GM19035 (cell line): ENCODE measurements around the gene POC1B.

Source experiments
- ATAC-seq: cut with Tn5 transposase; IDR thresholded peaks from one replicate; pipeline ENCODE4 v1.9.1; 2021; ENCODE audit not compliant: unreplicated experiment

The POC1B gene

DNA sequence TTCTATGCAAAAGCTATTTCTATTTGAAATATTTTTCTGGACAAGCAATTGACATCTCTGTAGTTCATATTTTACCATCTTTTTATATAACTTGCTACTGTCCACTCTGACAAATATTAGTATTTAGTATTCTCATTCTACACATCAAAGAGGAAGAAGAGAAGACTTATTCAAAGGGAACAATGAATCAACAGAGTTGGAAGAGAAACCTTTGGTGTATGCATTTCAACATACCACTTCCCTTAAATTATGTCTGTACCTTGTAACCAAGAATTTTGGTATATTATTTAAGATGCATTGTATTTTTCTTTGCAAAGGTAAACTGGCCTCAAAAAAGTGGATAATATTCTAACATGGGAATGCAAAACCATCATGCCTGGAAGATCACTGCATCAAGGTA, 101.5 kb downstream of the POC1B start:
- no peak for ATAC-seq

DNA sequence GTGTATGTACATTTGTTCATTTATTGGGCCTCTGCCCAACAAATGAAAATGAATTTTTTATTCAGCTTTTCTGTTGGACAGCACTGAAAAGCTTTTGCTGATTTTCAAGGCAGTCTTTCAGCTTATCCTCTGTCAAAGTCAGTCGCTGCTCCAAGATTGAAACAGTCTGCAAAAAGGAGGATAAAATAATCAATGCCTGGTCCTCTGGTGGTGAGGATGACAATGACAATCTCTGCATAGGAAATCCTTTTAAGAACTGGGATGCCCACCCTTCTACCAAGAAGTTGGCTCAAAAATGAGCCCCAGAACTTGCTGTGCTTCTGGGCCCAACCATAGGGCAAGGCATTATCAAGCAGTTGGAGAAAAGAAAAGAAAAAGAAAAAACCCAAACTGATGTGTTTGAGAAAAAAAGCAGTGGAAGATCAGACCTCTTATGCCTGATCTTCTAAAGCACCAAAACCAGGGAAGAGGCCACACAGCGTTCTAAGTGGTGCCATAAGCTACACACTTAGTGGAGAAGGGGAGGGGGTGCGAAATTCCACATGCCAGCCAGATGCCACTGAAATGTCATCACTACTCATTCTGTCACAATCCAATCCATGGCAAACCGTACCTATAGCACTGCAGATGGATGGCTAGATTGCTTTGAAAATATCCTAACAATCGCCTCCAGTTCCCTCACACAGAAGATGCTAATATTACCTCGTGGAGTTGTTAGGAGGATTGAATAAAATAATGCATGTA, 104.6 kb downstream of the POC1B start:
- no peak for ATAC-seq

DNA sequence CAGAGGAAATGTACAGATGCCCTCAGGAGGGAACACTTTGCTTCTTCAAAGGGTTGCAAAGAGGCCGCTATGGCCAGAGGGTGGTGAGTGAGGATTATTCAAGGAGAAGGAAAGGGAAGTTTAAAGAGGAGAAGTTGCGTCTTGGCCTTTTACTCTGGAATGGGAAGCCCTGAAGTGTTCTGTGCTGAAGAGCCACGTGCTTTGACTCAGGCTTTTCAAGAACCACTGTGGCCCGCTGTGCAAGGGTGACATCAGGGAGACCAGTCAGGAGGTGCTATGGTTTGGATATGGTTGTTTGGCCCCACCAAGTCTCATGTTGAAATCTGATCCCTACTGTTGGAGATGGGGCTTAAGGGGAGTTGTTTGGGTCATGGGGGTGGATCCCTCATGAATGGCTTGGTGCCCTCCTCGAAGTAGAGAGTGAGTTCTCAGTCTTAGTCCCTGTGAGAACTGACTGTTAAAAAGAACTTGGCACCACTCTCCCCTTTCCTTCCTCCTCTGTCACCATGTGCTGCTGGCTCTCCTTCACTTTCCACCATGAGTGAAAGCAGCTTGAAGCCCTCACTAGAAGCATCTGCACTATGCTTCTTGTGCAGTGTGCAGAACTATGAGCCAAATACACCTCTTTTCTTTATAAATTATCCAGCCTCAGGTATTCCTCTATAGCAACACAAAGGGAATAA, 107.5 kb downstream of the POC1B start:
- no peak for ATAC-seq

DNA sequence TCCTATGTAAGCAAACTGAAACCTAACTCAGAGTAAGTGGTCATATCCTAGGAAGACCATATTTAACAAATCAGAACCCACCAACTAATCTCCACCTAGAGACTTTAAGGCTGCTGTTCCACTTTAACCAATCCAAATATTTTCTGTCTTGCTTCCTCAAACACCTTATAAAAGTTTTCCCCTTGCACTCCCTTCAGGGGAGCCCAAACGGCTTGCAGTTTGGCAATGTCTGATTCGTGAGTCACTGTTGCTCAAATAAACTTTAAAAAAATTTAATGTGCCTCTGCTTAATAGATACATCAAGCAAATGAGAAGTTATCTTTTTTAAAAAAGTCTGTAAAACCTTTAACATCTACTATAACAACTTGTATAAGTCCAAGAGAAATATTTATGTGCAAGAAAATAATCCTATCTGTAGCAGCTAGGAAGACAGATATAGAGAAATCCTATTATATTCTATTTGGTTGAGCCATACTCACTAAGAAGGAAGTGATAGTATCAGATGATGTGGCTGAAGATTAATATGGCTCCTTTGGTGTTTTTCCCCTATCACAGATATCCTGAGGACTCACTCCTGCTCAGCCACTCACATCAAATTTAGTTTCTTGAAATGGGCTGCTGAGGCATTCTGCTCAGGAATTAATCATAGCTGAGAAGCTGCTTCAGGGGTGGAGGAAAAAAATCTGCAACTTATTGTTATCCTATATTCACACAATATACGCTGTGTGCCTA, 108.4 kb downstream of the POC1B start:
- no peak for ATAC-seq

DNA sequence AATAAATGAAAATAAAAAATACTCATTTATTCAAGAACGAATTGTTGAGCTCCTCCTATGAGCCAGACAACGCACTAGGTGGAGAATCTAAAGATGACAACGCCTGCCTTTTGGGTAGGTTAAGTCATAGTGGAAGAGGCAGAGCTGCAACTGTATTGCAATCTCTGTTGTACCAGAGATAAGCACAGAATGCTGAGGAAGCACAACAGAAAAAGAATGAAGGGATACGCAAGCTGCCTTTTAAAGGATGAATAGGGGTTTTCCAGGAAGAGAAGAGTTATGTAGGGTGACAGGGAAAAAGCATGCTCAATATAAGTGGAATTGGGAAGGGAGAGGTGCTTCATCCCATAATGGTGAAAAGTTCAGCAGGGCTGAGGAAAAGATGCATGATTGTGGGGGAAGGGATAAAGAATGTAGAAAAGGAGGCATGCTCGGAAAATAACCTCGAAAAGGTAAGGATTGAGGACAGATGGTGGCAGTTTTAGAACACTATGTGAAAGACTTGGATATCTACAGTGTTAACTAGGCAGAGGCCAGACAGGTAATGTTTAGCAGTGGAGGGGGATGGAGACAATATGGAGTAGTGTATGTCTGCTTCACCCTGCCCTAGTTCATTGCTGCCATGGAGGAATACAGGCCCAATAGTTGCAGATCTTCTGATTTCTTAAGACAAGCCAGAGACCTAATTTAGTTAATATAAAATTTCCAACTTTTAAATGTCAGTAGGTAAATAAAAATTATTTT, 109.6 kb downstream of the POC1B start:
- ATAC-seq, result no peak

DNA sequence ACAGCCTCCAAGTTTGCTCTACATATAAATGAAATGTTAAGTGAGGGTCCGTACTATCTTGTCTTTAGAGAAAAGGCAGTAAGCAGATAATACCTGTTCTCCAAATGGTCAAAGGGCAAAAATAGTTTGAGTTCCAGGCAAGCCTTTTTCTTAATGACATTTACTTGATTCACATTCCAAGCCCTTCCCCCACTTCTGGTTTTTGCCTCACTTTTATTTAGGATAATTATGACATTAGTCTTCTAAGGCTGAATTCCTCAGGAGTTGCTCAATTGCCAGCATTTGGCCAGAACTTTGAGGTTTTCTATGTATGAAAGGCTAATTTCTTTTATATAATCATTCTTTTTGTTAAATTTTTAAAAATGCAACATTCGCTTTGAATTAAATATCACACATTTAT, 111.0 kb downstream of the POC1B start:
- ATAC-seq, result no peak

DNA sequence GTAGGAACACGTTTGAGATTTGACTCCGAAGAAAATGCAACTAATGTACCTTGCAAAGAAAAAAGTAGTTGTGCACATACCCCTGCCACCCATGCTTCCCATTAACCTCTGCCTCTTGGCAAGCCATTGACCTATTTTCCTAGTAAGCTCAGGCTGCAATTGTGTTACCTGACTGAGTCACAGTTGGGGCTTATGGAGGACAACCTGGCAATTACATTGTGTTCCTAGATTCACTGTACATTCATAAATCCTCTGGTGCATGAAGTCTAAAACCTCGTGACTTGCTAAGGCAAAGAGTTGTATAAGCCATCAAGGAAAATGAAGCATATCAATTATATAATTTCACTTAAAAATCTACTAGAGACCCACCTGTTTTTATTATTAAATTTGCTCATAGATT, 111.5 kb downstream of the POC1B start:
- no peak for ATAC-seq

DNA sequence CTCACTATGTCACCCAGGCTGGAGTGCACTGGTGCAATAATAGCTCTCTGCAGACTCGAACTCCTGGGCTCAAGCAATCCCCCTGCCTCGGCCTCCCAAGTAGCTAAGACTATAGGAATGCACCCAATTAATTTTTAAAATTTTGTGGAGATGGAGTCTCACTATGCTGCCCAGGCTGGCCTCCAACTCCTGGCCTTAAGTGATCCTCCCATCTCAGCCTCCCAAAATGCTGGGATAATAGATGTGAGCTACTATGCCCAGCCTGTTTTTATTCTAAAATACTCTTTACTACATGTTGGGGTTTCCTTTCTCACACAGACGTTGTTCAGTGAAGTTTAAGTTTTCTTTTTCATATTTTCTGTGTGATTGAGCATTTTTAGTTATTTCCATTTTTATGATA, 112.6 kb downstream of the POC1B start:
- ATAC-seq, result no peak

DNA sequence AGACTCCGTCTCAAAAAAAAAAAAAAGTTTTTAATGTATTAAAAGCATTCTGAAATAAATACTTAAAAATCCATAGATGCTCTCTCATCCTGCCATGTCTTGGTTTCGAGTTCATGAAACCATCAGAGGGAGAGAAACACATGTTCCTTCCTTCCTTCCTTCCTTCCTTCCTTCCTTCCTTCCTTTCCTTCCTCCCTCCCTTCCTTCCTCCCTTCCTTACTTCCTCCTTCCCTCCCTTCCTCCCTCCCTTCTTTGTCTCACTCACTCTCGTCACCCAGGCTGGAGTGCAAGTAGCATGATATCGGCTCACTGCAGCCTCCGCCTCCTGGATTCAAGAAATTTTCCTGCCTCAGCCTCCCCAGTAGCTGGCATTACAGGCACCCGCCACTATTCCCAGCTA, 113.2 kb downstream of the POC1B start:
- no peak for ATAC-seq

DNA sequence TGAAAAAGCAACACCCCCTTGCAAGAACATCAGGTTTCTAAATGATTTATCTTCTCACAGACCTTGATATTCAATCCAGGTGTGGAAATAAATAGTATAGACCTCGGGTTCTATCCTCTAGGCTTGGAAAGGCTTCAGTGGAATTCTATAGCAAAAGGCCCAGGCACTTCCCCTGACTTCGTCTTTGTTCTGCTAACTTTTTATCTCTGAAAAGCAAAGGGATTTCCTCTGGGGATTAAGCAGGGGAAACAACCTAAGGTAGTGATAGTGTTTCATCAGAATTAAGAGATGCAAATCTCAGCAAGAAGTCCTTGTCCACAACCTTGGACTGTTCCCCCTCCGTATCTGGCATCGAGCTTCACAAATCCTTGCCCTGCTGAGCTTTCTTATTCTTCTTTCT, 114.0 kb downstream of the POC1B start:
- no peak for ATAC-seq

DNA sequence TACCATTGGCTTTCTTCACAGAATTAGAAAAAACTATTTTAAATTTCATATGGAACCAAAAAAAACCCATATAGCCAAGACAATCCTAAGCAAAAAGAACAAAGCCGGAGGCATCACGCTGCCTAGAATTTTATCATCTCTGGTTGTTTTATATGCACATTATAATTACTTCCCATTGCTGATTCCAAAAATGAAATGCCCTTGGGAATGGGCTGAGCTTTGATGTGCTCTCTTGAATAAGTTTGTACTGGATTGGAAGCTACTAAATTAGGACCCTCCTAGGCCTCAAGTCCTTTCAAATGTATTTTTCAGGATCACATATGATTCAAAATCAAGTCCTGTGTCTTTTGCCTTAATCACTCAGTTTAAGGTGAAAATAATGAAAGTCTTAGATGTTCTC, 114.6 kb downstream of the POC1B start:
- ATAC-seq, result no peak

DNA sequence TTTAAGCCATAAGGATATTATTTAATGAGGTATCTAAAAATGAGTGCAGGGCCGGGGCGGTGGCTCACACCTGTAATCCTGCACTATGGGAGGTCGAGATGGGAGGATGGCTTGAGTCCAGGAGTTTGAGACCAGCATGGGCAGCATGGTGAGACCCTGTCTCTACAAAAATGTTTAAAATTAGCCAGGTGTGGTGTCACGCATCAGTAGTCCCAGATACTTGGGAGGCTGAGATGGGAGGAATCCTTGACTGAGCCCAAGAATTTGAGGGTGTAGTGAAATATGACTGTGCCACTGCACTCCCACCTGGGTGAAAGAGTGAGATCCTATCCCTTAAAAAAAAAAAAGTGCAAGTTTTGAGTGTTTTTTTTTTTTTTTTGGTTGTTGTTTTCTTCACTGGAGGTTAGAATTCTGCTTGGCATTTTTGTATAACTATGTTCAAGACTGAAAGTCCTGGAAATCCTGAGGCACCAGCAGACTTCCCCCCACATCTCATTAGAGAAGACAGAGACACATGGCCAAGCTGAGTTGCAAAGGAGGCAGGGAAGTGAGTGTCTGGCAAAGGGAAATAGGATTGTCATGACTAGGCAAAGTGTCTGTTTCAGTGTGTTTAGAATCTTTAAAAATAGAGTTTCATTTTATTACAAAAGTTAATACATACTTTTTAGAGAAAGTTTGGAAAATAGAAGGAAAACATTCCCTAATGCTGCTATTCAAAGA, 120.1 kb downstream of the POC1B start:
- no peak for ATAC-seq

DNA sequence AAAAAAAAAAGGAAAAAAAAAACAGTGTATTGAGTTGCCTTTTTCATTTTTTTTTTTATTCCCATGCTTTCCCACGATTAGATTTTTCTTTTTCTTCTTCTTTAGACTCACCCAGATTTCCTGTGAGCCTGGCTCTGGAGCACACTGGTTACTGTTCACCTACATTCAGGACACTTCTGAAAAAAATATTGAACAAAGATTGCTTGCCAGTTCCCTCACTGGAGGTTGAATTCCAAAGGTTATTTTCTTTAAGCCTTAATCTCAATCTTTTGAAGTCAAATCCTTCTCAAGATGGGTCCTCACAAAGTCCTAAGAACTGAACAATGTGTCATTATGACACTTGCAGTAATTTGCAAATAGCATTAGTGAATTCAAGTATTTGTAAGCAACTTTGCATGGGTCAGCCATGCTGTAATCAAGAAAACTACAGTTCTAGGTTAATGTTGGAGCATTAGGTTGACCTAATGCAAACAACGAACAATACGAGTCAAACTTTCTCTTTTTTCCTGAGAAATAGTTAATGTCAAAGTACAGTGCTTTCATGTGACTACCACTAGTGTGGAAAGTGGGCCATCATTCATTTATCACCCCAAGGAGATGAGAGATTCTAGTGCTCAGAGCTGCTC, 124.3 kb downstream of the POC1B start:
- ATAC-seq, result no peak

DNA sequence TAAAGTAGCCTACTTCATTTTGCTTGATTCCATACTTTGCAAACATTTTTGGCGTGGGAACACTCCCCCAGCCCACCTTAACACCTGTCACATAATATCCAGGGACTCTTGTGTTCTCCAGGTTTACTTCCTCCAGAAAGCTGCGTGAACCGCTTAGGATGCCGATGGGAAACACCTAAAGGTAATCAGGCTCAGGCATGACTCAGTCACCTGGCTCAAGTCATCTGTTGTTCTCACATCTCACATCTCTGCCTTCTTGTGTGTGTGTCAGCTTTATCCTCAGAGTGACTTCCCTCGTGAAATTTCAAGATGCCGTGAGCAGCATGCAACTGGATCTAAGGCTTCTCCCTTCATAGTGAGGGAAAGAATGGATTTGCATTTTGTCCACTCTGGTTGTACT, 125.4 kb downstream of the POC1B start:
- ATAC-seq, result no peak

DNA sequence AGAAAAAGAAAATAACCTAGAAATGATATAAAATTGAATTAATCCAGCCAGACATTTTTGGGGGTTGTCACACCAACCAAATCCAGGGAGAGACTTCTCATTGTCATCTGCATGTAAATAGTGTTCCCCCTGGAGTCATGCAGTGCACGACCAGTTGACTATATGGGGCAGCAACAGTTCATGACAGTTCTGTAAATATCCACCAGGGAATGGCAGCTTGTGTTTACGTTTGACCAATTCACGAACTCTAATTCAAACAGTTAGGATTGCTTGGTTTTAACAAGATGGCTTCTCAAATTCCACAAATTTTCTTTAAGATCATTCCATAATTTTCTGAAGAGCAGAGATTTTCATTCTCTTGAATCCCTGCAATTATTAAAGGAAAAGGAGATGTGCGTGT, 130.1 kb downstream of the POC1B start:
- ATAC-seq, result no peak

DNA sequence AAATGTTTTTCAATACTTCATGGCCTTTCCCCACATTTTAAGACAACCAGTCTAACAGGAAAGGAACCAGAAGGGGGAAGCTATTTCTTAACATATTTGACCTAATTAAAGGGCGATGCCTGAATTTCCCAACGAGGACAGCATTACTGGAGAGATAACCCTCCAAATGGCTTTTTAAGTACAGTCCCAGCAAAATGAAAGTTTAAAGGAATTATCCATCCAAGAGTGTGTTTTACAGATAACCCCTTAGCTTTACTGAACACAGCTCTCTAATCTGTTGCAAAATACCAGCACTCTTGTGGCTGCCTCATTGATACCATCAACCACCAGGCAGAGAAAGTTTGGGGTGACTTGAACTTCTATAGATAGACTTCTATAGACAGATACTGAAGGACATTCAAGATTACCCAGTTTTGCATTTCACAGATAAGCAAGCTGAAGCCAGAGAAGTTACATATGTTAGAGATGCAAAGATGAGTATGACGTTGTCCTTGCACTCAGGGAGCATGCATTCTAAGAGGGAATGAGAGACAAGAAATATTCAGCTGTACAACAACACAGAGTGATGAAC, 132.2 kb downstream of the POC1B start:
- no peak for ATAC-seq

DNA sequence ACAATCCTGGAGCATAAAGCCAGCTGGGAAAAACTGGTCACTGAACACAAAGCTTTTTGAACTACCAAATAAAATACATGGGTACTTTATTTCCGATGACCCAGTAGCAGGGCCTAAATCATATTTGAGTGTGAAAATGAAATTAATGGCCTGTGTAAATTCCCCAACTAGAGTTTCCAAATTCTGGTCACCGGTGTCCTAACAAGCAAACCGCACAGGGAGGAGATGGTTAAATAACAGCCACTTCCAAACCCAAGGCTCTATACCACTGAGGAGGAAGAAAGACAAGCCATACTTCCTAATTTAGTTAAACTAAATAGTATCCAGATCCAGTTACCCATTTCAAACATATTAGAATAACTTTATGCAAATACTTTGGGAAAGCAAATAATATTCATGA, 133.5 kb downstream of the POC1B start:
- ATAC-seq, result no peak

DNA sequence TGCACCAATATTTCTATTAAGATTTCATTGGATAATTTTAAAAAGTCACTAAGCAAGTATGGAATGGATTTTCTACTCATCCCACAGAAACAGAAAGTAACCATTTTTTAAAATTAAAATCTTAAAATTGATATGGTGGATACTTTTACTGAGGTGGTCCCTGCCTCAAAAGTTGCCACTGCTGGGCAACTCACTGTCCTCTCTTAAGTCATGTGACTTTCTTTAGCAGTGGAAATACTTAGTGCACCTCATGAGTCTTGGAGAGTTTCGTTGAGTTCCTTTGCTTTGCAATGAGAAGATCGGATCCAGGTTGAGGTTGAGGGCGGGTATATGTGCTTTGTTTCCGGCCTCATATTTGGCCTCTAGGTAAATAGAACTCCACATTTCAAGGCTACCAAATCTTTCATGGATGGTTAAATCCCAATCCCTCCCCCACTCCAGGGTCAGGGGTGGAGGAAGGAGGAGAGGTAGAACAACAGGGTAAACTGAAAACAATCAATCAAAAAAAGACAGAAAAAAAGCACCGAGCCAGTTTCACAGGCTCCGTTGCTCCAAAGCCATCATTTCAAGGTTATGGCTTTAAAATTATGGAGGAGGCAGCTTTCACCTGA, 134.0 kb downstream of the POC1B start:
- no peak for ATAC-seq

DNA sequence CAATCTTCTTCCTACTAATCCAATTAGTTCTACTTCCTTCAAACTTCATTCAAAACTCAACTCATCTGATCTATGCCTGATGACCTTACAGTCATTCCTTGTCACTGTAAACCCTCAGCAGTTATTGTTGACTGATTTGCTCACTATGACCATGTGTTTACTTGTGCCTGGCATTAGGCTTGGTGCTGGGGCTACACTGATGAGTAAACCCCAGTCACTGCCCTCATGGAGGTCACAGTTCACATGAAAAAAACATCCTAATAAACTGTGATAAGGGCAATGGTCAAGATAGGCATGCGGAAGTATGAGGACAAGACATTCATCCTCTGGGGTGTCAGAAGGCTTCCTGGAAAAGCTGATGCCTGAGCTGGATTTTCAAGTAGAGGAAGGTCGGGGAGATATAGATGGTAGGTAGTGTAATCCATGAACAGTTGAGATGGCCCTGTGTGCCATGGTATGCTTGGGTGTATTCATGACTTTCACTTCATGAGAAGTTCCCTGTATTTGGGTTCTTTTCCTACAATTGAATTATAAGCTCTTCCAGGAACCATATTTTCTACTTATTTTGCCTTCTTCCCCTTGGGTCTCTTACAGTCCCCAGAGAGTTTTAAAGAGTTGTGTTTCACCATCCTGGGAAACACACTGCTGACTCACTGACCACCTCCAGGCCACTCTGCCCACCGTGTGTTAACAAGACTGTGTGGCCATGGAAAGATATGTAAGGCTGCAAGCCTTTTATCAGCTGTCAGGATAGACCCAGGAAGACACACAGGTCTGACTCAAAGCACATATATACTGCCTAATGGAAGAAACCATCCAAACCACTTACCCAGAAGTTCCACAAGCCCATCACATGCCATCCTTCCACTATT, 134.8 kb downstream of the POC1B start:
- no peak for ATAC-seq
